ENCODE measurements around the gene BTBD9. TPM values are rescaled to one million over a fixed set of nuclear protein-coding genes. Genes with fewer than 3 reads are reported as not detected.

Gene BTBD9
- total RNA-seq, 4 donors from 2014 or later: 11.7 to 17.7 (median 14.1) TPM

GRCh38 chr6:38184585-38185080, 455.1 kb downstream of the BTBD9 start:
- TF ChIP-seq CTCF (IDR thresholded peaks at IDR 0.05; ENCODE audit: low read depth): no peak

- no peak for TF ChIP-seq CTCF (IDR thresholded peaks at IDR 0.05; ENCODE audit: low read depth)
Observed at GRCh38 chr6:38183856-38184584, 455.7 kb downstream of the BTBD9 start.

- TF ChIP-seq CTCF (IDR thresholded peaks at IDR 0.05; ENCODE audit: low read depth): no peak
Observed at GRCh38 chr6:38182426-38182825, 457.3 kb downstream of the BTBD9 start.

- no peak for TF ChIP-seq CTCF (IDR thresholded peaks at IDR 0.05; ENCODE audit: low read depth)
Observed at GRCh38 chr6:38180586-38180985, 459.1 kb downstream of the BTBD9 start.

- TF ChIP-seq CTCF (IDR thresholded peaks at IDR 0.05; ENCODE audit: low read depth): no peak
Observed at GRCh38 chr6:38179794-38180430, 459.8 kb downstream of the BTBD9 start.

GRCh38 chr6:38179300-38179699, 460.4 kb downstream of the BTBD9 start:
- TF ChIP-seq CTCF (IDR thresholded peaks at IDR 0.05; ENCODE audit: low read depth): no peak

- no peak for TF ChIP-seq CTCF (IDR thresholded peaks at IDR 0.05; ENCODE audit: low read depth)
Observed at GRCh38 chr6:38178584-38178886, 461.2 kb downstream of the BTBD9 start.
